Fibroblast of pulmonary artery (primary cell): ENCODE results near the gene NAXE.
A peak's percentile ranks its signal among the peaks of the same experiment; 100 is the strongest.

ENCODE experiments used
- DNase-seq: peaks from one replicate; pipeline ENCODE4 v3.0.0-alpha.2; 2010; ENCODE audit warnings: low read depth
- H3K4me3 ChIP-seq: replicated peaks from 2 replicates; pipeline ENCODE4 v1.5.1; 2011; ENCODE audit warnings: low read depth, mild to moderate bottlenecking, control low read depth, low read length, moderate library complexity
- CTCF ChIP-seq: IDR thresholded peaks from 2 replicates; pipeline ENCODE4 v1.5.1; 2011; ENCODE audit warnings: mild to moderate bottlenecking, control low read depth, low read length, inconsistent platforms; ENCODE audit errors: missing control alignments

The NAXE gene

GRCh38 chr1:156577550-156577949 is 14.0 kb upstream of the NAXE start:
- no peak for DNase-seq
- TF ChIP-seq CTCF: no peak
- no peak overlapping the region for H3K4me3 ChIP-seq

GRCh38 chr1:156578055-156578454 is 13.5 kb upstream of the NAXE start:
- H3K4me3 ChIP-seq: no peak overlapping the region
- TF ChIP-seq CTCF: no peak
- no peak for DNase-seq

- DNase-seq: no peak
- TF ChIP-seq CTCF: no peak
Measured at GRCh38 chr1:156579472-156579871, 12.1 kb upstream of the NAXE start, which contains the start of gene TTC24. TSS of gene TTC24 (plus strand) at chr1:156579723. CDS start at chr1:156581365, 1,642 bp downstream.

GRCh38 chr1:156581661-156582387 is 9.8 kb upstream of the NAXE start:
- no peak overlapping the region for H3K4me3 ChIP-seq
- DNase-seq: no peak
- no peak for TF ChIP-seq CTCF

More at GRCh38 chr1:156579472-156579871, 12.1 kb upstream of the NAXE start, which contains the start of gene TTC24:
- no peak within 1 kb of the TSS for H3K4me3 ChIP-seq

- no peak overlapping the region for H3K4me3 ChIP-seq
- no peak for DNase-seq
- no peak for TF ChIP-seq CTCF
Measured at GRCh38 chr1:156582388-156583017, 9.1 kb upstream of the NAXE start.

GRCh38 chr1:156583821-156584622 is 7.6 kb upstream of the NAXE start:
- no peak overlapping the region for H3K4me3 ChIP-seq
- DNase-seq: peak; percentile 93
- TF ChIP-seq CTCF: peak; percentile 93
